Neural cell (in vitro differentiated cells): Measurements from ENCODE around the gene ZNF552. TPM values are rescaled to one million over a fixed set of nuclear protein-coding genes. Genes with fewer than 3 reads are reported as not detected.

Experiments used
- H2AFZ ChIP-seq: fragments of 200-600, 300-800 bp; sonication (generic), shearing (Covaris generic); 2 replicates; pipeline ENCODE4 v1.6.0; 2014; ENCODE audit warnings: low read depth, mild to moderate bottlenecking, antibody characterized with exemption, low read length, moderate library complexity
- H3F3A ChIP-seq: fragments of 200-600 bp; shearing (Covaris generic); 2 replicates; pipeline ENCODE4 v1.6.1; 2016; ENCODE audit warnings: mild to moderate bottlenecking, moderate library complexity, mixed read lengths, antibody characterized with exemption, low read length; ENCODE audit not compliant: insufficient read depth, poor library complexity, severe bottlenecking
- H3K27ac ChIP-seq: fragments of 200-600, 300-800 bp; sonication (generic), shearing (Covaris generic); 2 replicates; pipeline ENCODE4 v1.5.1; 2014; ENCODE audit warnings: mild to moderate bottlenecking, low read length, moderate library complexity
- H3K27me3 ChIP-seq: fragments of 300-800, 200-600 bp; sonication (generic), shearing (Covaris generic); 2 replicates; pipeline ENCODE4 v1.6.0; 2014; ENCODE audit warnings: mild to moderate bottlenecking, low read depth, low read length, moderate library complexity; ENCODE audit not compliant: insufficient read depth
- H3K36me3 ChIP-seq: fragments of 300-800, 200-600 bp; sonication (generic), shearing (Covaris generic); 2 replicates; pipeline ENCODE4 v1.5.1; 2014; ENCODE audit warnings: mild to moderate bottlenecking, antibody characterized with exemption, low read length, moderate library complexity; ENCODE audit not compliant: insufficient read depth
- H3K4me2 ChIP-seq: fragments of 300-800, 200-600 bp; sonication (generic), shearing (Covaris generic); 2 replicates; pipeline ENCODE4 v1.6.0; 2014; ENCODE audit warnings: mild to moderate bottlenecking, low read length
- H3K4me3 ChIP-seq: fragments of 300-800, 200-600 bp; sonication (generic), shearing (Covaris generic); 2 replicates; pipeline ENCODE4 v1.5.1; 2014; ENCODE audit warnings: mild to moderate bottlenecking, low read length, moderate library complexity
- H3K79me2 ChIP-seq: fragments of 200-600 bp; shearing (Covaris generic); replicated peaks from 2 replicates; pipeline ENCODE4 v1.6.0; 2014; ENCODE audit warnings: mild to moderate bottlenecking, low read length, moderate library complexity; ENCODE audit not compliant: insufficient read depth
- H3K9ac ChIP-seq: fragments of 300-800, 200-600 bp; sonication (generic), shearing (Covaris generic); 2 replicates; pipeline ENCODE4 v1.6.1; 2016; ENCODE audit warnings: mild to moderate bottlenecking, low read length, mixed read lengths
- H3K9me2 ChIP-seq: fragments of 200-600 bp; shearing (Covaris generic); 2 replicates; pipeline ENCODE4 v1.6.1; 2016; ENCODE audit warnings: mild to moderate bottlenecking, low read length, mixed read lengths; ENCODE audit not compliant: insufficient read depth
- H3K9me3 ChIP-seq: fragments of 200-600, 300-800 bp; sonication (generic), shearing (Covaris generic); 2 replicates; pipeline ENCODE4 v1.6.1; 2016; ENCODE audit warnings: mild to moderate bottlenecking, mixed run types, low read length, moderate library complexity, mixed read lengths
- H4K20me1 ChIP-seq: fragments of 200-600 bp; shearing (Covaris generic); 2 replicates; pipeline ENCODE4 v1.6.1; 2016; ENCODE audit warnings: mild to moderate bottlenecking, mixed run types; ENCODE audit not compliant: insufficient read depth
- EP300 ChIP-seq: fragments of 450-650 bp; conservative IDR thresholded peaks from 2 replicates; pipeline ENCODE4 v1.6.1; 2014; ENCODE audit warnings: antibody characterized with exemption, mild to moderate bottlenecking, moderate library complexity; ENCODE audit not compliant: poor library complexity, severe bottlenecking
- EZH2 ChIP-seq: fragments of 200-600, 300-800 bp; shearing (Covaris generic), sonication (generic); IDR thresholded peaks from 2 replicates; pipeline ENCODE4 v1.6.1; 2014; ENCODE audit warnings: antibody characterized with exemption, low read length, borderline replicate concordance, mild to moderate bottlenecking; ENCODE audit not compliant: insufficient read depth, poor library complexity, severe bottlenecking
- MXI1 ChIP-seq: fragments of 450-650 bp; conservative IDR thresholded peaks from 2 replicates; pipeline ENCODE4 v1.6.1; 2014; ENCODE audit warnings: antibody characterized with exemption, mild to moderate bottlenecking; ENCODE audit not compliant: poor library complexity, severe bottlenecking
- POLR2AphosphoS5 ChIP-seq: IDR thresholded peaks from 2 replicates; pipeline ENCODE4 v1.6.1; 2012
- RAD21 ChIP-seq: fragments of 450-650 bp; conservative IDR thresholded peaks from 2 replicates; pipeline ENCODE4 v1.6.1; 2014; ENCODE audit warnings: antibody characterized with exemption, mild to moderate bottlenecking, moderate library complexity
- SMC3 ChIP-seq: fragments of 450-650 bp; conservative IDR thresholded peaks from 2 replicates; pipeline ENCODE4 v1.6.1; 2014; ENCODE audit warnings: antibody characterized with exemption, mild to moderate bottlenecking, moderate library complexity; ENCODE audit not compliant: poor library complexity
- TAF1 ChIP-seq: IDR thresholded peaks from 2 replicates; pipeline ENCODE4 v1.6.1; 2012; ENCODE audit warnings: low read depth
- polyA plus RNA-seq: library from polyadenylated mRNA; depleted of rRNA; stranded (reverse); fragments of >200 nt; gene quantifications from 2 replicates; pipeline ENCODE4 v1.2.3, GENCODE V29; 2014
- TF ChIP-seq, protein P1 (sequence below): IDR thresholded peaks from 2 replicates; pipeline ENCODE4 v1.6.1; 2012; ENCODE audit warnings: borderline replicate concordance
- TF ChIP-seq, protein P2 (sequence below): fragments of 450-650 bp; IDR thresholded peaks from 2 replicates; pipeline ENCODE4 v1.5.1; 2014; ENCODE audit warnings: antibody characterized with exemption, mild to moderate bottlenecking, moderate library complexity; ENCODE audit not compliant: poor library complexity, severe bottlenecking

The ZNF552 gene
- polyA plus RNA-seq, 1 donor from 2014 or later = 8.8 TPM

DNA sequence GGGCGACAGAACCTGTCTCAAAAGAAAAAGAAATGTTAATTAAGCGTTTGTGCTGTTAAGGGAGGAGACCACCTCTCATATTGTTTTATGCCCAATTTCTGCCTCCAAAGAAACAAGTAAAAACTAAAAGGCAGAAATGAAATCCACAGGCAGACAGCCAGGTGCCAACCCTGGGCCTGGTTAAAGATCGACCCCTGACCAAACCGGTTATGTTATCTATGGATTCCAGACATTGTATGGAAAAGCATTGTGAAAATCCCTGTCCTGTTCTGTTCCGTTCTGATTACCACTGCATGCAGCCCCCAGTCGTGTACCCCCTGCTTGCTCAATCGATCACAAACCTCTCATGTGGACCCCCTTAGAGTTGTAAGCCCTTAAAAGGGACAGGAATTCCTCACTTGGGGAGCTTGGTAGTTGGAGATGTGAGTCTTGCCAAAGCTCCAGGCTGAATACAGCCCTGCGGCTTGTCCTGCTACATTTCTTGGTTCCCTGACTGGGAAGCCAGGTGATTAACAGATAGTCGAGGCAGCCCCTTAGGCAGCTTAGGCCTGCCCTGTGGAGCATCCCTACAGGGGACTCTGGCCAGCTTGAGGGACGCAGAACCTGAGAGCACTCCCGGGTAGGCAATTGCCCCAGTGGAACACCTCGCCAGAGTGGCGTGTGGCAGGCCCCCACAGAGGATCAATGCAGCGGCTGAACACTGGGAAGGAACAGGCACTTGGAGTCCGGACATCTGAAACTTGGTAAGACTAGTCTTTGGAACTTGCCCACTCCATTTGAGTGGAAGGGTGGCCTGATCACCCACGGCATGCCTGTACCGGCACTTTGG is 748 bp upstream of the ZNF552 start:
- no peaks in the 10 kb centered on the region for H3K9me2 ChIP-seq
- peak overlapping the region; percentile 94 for H3K4me3 ChIP-seq
- H3K79me2 ChIP-seq = peaks cover 6% of the 10 kb centered on the region
- H2AFZ ChIP-seq = peak overlapping the region; percentile 53
- no peaks in the 10 kb centered on the region for H4K20me1 ChIP-seq
- no peaks in the 10 kb centered on the region for H3K27me3 ChIP-seq
- peak overlapping the region; percentile 79 for H3K27ac ChIP-seq
- TF ChIP-seq TAF1 = no peak
- TF ChIP-seq SMC3 = no peak
- no peak for TF ChIP-seq POLR2AphosphoS5
- no peak for TF ChIP-seq MXI1
- TF ChIP-seq, protein P1, sequence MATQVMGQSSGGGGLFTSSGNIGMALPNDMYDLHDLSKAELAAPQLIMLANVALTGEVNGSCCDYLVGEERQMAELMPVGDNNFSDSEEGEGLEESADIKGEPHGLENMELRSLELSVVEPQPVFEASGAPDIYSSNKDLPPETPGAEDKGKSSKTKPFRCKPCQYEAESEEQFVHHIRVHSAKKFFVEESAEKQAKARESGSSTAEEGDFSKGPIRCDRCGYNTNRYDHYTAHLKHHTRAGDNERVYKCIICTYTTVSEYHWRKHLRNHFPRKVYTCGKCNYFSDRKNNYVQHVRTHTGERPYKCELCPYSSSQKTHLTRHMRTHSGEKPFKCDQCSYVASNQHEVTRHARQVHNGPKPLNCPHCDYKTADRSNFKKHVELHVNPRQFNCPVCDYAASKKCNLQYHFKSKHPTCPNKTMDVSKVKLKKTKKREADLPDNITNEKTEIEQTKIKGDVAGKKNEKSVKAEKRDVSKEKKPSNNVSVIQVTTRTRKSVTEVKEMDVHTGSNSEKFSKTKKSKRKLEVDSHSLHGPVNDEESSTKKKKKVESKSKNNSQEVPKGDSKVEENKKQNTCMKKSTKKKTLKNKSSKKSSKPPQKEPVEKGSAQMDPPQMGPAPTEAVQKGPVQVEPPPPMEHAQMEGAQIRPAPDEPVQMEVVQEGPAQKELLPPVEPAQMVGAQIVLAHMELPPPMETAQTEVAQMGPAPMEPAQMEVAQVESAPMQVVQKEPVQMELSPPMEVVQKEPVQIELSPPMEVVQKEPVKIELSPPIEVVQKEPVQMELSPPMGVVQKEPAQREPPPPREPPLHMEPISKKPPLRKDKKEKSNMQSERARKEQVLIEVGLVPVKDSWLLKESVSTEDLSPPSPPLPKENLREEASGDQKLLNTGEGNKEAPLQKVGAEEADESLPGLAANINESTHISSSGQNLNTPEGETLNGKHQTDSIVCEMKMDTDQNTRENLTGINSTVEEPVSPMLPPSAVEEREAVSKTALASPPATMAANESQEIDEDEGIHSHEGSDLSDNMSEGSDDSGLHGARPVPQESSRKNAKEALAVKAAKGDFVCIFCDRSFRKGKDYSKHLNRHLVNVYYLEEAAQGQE = no peak
- TF ChIP-seq, protein P2, sequence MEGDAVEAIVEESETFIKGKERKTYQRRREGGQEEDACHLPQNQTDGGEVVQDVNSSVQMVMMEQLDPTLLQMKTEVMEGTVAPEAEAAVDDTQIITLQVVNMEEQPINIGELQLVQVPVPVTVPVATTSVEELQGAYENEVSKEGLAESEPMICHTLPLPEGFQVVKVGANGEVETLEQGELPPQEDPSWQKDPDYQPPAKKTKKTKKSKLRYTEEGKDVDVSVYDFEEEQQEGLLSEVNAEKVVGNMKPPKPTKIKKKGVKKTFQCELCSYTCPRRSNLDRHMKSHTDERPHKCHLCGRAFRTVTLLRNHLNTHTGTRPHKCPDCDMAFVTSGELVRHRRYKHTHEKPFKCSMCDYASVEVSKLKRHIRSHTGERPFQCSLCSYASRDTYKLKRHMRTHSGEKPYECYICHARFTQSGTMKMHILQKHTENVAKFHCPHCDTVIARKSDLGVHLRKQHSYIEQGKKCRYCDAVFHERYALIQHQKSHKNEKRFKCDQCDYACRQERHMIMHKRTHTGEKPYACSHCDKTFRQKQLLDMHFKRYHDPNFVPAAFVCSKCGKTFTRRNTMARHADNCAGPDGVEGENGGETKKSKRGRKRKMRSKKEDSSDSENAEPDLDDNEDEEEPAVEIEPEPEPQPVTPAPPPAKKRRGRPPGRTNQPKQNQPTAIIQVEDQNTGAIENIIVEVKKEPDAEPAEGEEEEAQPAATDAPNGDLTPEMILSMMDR = no peak
- no peak for TF ChIP-seq EP300
- no peak for TF ChIP-seq RAD21
- no peak for TF ChIP-seq EZH2
- no peaks in the 10 kb centered on the region for H3F3A ChIP-seq
- H3K36me3 ChIP-seq = no peaks in the 10 kb centered on the region
- H3K9ac ChIP-seq = peak overlapping the region; percentile 83
- H3K4me2 ChIP-seq = peak overlapping the region; percentile 65
- H3K9me3 ChIP-seq = no peaks in the 10 kb centered on the region

DNA sequence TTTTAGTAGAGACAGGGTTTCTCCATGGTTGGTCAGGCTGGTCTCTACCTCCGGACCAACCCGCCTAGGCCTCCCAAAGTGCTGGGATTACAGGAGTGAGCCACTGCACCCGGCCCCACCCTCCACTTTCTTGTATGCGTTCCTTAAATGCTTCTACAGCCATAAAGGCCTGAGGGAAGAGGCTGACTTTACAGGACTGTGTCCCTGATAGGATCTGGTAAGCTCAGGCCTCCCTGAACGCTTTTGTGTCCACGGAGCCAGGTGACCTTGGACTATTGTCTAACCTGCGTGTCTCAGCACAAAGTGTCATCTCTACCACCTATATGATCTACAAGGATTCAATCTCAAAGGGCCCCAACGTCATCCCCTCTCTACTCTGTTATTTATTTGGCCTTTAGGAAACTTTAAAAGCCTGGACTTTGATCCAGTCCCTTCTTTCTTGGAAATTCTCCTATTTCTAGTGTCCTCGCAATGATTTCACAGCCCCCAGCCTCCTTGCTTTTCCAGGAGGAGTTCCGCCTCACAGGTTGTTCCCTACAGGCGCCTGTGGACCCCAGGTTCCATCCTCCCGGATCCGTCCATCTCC is 701 bp downstream of the ZNF552 start:
- Histone ChIP-seq H3K4me3 (peak overlapping the region; percentile 94), H3K27me3 (no peaks in the 10 kb centered on the region), H3K36me3 (no peaks in the 10 kb centered on the region), H3K27ac (peak overlapping the region; percentile 79), H3K9me2 (no peaks in the 10 kb centered on the region), H4K20me1 (no peaks in the 10 kb centered on the region), H3K9me3 (no peaks in the 10 kb centered on the region), H3K79me2 (peaks cover 6% of the 10 kb centered on the region), H3F3A (no peaks in the 10 kb centered on the region), H2AFZ (peak overlapping the region; percentile 53), H3K9ac (peak overlapping the region; percentile 83), H3K4me2 (peak overlapping the region; percentile 70)
- no peak for TF ChIP-seq RAD21
- TF ChIP-seq MXI1 = no peak
- TF ChIP-seq, protein P1 = no peak
- TF ChIP-seq POLR2AphosphoS5 = no peak
- TF ChIP-seq TAF1 = no peak
- TF ChIP-seq, protein P2 = no peak
- TF ChIP-seq EZH2 = no peak
- no peak for TF ChIP-seq EP300
- no peak for TF ChIP-seq SMC3
